ENCODE data around the gene METAP1D.

The METAP1D gene

DNA sequence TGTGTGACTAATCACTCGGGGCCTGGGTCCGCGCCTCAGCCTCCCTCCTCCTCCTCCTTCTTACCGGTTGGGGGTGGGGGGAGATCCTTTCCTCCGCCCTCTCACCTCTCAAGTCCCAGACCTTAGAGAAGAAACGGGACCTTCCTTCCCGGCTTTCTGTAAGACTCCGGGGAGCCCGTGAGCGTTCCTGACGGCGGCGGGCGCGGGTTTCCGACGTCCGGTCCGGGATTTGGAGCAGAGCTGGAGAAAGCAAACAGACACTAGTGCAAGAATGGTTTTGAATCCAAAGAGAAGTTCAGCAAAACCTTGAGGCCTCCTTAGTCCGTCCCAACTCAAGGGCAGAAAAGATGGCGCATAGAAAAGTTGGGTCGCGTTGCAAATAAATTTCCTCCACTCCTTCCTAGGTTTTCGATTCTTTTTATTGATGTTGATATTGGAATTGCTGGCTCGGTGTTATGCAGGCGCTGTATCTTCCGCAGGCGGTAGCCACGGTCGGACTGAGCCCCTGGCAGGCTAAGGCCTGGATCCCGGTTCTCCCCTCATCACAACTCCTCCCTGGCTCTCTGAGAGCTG is 87.5 kb downstream of the METAP1D start:
- TF ChIP-seq SIN3A (IDR thresholded peaks at IDR 0.05; ENCODE audit: borderline replicate concordance, insufficient read depth, low read length) (no peak), TAF1 (IDR thresholded peaks at IDR 0.05; ENCODE audit: borderline replicate concordance, insufficient read depth, low read length) (no peak), POLR2AphosphoS5 (IDR thresholded peaks at IDR 0.05; ENCODE audit: low read depth, low read length) (no peak), REST (IDR thresholded peaks at IDR 0.05; ENCODE audit: insufficient read depth in 1 of 2, low read depth in 2 of 2, low read length in 2 of 2) (no peak), FOXP2 (optimal IDR thresholded peaks at IDR 0.05; ENCODE audit: borderline replicate concordance, extremely low read depth, extremely low read length, insufficient read depth) (no peak)

DNA sequence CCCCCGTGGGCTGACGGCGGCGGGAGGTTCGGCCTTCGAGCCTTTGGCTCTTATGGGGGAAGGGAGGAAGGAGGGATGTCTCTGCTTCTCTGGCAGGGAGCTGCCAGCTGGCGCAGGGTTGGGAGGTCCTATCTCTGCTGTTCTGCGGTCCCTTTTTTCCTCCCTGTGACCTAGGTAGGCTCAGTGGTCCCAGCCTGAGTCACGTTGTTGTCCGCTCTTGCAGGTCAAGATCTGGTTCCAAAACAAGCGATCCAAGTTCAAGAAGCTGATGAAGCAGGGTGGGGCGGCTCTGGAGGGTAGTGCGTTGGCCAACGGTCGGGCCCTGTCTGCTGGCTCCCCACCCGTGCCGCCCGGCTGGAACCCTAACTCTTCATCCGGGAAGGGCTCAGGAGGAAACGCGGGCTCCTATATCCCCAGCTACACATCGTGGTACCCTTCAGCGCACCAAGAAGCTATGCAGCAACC is 88.1 kb downstream of the METAP1D start:
- TF ChIP-seq REST (IDR thresholded peaks at IDR 0.05; ENCODE audit: insufficient read depth in 1 of 2, low read depth in 2 of 2, low read length in 2 of 2): no peak

DNA sequence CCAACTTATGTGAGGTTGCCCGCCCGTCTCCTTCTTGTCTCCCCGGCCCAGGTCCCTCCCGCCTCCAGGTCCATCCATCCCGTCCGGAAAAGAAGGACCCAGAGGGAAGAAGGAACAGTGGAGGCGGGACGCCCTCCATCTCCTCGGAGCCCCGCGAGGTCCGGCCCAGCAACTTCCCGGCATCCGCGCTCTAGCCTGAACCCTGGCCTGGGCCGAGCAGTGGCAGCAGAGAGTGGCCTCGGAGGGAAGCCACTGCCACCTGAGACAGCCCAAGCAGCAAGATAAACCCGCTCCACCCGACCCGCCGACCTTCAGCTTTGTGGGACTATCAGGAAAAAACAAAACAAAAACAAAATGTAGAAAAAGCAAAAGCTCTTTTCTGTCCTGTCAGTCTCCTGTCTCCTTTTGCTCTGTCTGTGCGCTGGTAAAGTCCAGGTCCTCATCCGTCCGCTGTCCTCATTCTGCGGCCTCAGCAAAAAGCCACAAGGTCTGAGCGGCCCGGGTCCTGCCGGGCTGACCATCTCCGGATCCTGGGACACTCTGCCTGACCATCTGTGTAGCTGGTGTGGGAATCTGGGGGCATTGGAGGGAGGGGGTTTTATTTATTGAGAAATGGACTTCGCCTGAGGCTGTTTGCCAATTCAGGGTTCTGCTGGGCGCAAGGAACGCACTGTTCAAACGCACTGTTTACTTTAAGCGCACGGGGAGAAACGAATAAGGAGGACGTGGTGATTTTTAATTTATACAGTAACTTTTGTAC is 88.7 kb downstream of the METAP1D start:
- no peak for TF ChIP-seq SIN3A (IDR thresholded peaks at IDR 0.05; ENCODE audit: borderline replicate concordance, insufficient read depth, low read length)
- TF ChIP-seq REST (IDR thresholded peaks at IDR 0.05; ENCODE audit: insufficient read depth in 1 of 2, low read depth in 2 of 2, low read length in 2 of 2): no peak
- TF ChIP-seq POLR2AphosphoS5 (IDR thresholded peaks at IDR 0.05; ENCODE audit: low read depth, low read length): no peak
- TF ChIP-seq FOXP2 (optimal IDR thresholded peaks at IDR 0.05; ENCODE audit: borderline replicate concordance, extremely low read depth, extremely low read length, insufficient read depth): no peak
- TF ChIP-seq TAF1 (IDR thresholded peaks at IDR 0.05; ENCODE audit: borderline replicate concordance, insufficient read depth, low read length): no peak

DNA sequence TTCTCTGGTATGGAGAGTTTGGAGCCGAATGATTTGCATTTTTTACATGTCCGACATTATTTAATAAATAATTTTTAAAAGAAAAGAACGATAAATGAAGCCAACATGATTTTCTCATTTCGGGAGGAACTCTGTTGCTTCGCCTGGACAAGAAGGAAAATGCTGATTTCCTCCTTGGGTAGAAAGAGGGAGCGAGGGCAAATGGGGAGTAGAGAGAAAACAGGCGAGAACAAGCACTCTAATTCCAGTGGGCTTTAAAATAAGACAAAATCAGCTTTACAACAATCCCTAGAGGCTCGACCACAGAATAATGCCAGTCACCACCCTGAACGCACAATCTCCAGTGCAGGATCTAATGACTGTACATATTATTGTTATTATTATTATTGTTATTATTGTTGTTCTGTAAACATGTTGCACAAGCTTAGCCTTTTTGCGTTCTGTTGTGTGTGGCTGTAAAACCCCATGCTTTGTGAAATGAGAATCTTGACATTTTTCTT is 89.3 kb downstream of the METAP1D start:
- TF ChIP-seq POLR2AphosphoS5 (IDR thresholded peaks at IDR 0.05; ENCODE audit: low read depth, low read length) (no peak), SIN3A (IDR thresholded peaks at IDR 0.05; ENCODE audit: borderline replicate concordance, insufficient read depth, low read length) (no peak), REST (IDR thresholded peaks at IDR 0.05; ENCODE audit: insufficient read depth in 1 of 2, low read depth in 2 of 2, low read length in 2 of 2) (no peak), FOXP2 (optimal IDR thresholded peaks at IDR 0.05; ENCODE audit: borderline replicate concordance, extremely low read depth, extremely low read length, insufficient read depth) (no peak), TAF1 (IDR thresholded peaks at IDR 0.05; ENCODE audit: borderline replicate concordance, insufficient read depth, low read length) (no peak)
